Suprapubic skin (tissue), 4 donors: ENCODE data around the gene CLMP. TPM values are rescaled to one million over a fixed set of nuclear protein-coding genes. Genes with fewer than 3 reads are reported as not detected.

Experiments used
- DNase-seq, 2 donors: peaks; one replicate each; pipeline ENCODE4 v3.0.0-alpha.2; 2019; ENCODE audit warnings: low spot score in 2 of 2
- H3K27ac ChIP-seq: fragments of 200-600 bp; sonication (generic); one replicate; pipeline ENCODE4 v1.5.1; 2019
- H3K27me3 ChIP-seq: fragments of 200-600 bp; sonication (generic); one replicate; pipeline ENCODE4 v1.5.1; 2019
- H3K36me3 ChIP-seq: fragments of 200-600 bp; sonication (generic); one replicate; pipeline ENCODE4 v1.5.1; 2019
- H3K4me1 ChIP-seq: fragments of 200-600 bp; sonication (generic); one replicate; pipeline ENCODE4 v1.5.1; 2019
- H3K4me3 ChIP-seq: fragments of 200-600 bp; sonication (generic); one replicate; pipeline ENCODE4 v1.5.1; 2019; ENCODE audit warnings: mild to moderate bottlenecking
- H3K9me3 ChIP-seq: fragments of 200-600 bp; sonication (generic); one replicate; pipeline ENCODE4 v1.5.1; 2019
- CTCF ChIP-seq, 2 donors: fragments of 200-600 bp in 1 of 2; fragments of 450-650 bp in 1 of 2; sonication (generic) in 1 of 2; IDR thresholded peaks; one replicate each; pipeline ENCODE4 v1.5.1; 2016 to 2019; ENCODE audit warnings: antibody characterized with exemption in 2 of 2, mild to moderate bottlenecking in 1 of 2, moderate library complexity in 1 of 2
- EP300 ChIP-seq: sonication (generic); formaldehyde crosslinking; IDR thresholded peaks from one replicate; pipeline ENCODE4 v1.6.1; 2017; ENCODE audit warnings: antibody characterized with exemption
- POLR2A ChIP-seq, 2 donors: fragments of 450-650 bp; IDR thresholded peaks; one replicate each; pipeline ENCODE4 v1.6.1; 2017; ENCODE audit warnings: antibody characterized with exemption in 2 of 2, mild to moderate bottlenecking in 2 of 2, moderate library complexity in 2 of 2
- POLR2AphosphoS5 ChIP-seq, 3 donors: sonication (generic); formaldehyde crosslinking; IDR thresholded peaks; one replicate each; pipeline ENCODE4 v1.6.1; 2017; ENCODE audit warnings: antibody characterized with exemption in 3 of 3
- WGBS: methylation state at CpG from one replicate; pipeline ENCODE4 v1.1.5; 2018; 5-methylcytosine and 5-hydroxymethylcytosine counted together
- total RNA-seq, 4 donors: library from RNA; depleted of rRNA; stranded (reverse); fragments of >200 nt; gene quantifications; one replicate each; pipeline ENCODE4 v1.1.0, GENCODE V29; 2016

CLMP gene
- total RNA-seq, 4 donors from 2014 or later, result 17.5 to 26.9 (median 19.9) TPM

GRCh38 chr11:123180166-123180565, 14.9 kb downstream of the CLMP start:
- Histone ChIP-seq H3K4me1 (no peaks in the 10 kb centered on the region), H3K27ac (no peak overlapping the region), H3K9me3 (no peaks in the 10 kb centered on the region), H3K36me3 (no peaks in the 10 kb centered on the region), H3K4me3 (no peak overlapping the region), H3K27me3 (peaks cover 2% of the 10 kb centered on the region)
- 76% methylated on average over 5 of the region's 5 CpGs for WGBS
- no peak for DNase-seq
- TF ChIP-seq POLR2AphosphoS5 (IDR thresholded peaks at IDR 0.05) (no peak), CTCF (IDR thresholded peaks at IDR 0.05) (no peak), POLR2A (IDR thresholded peaks at IDR 0.05) (no peak), EP300 (no peak)

GRCh38 chr11:123179586-123179985, 15.5 kb downstream of the CLMP start:
- TF ChIP-seq POLR2AphosphoS5 (IDR thresholded peaks at IDR 0.05) (no peak), POLR2A (IDR thresholded peaks at IDR 0.05) (no peak), EP300 (no peak), CTCF (IDR thresholded peaks at IDR 0.05) (no peak)
- H3K9me3 ChIP-seq, result no peaks in the 10 kb centered on the region
- DNase-seq, result no peak
- H3K27me3 ChIP-seq, result no peaks in the 10 kb centered on the region
- no peaks in the 10 kb centered on the region for H3K36me3 ChIP-seq
- H3K27ac ChIP-seq, result no peak overlapping the region
- no peak overlapping the region for H3K4me3 ChIP-seq
- WGBS, result 51% methylated on average over 2 of the region's 2 CpGs
- H3K4me1 ChIP-seq, result peaks cover under 1% of the 10 kb centered on the region

- DNase-seq, result no peak
- Histone ChIP-seq H3K4me1 (peaks cover 15% of the 10 kb centered on the region), H3K27me3 (no peaks in the 10 kb centered on the region), H3K27ac (no peak overlapping the region), H3K36me3 (no peaks in the 10 kb centered on the region), H3K9me3 (no peaks in the 10 kb centered on the region), H3K4me3 (no peak overlapping the region)
- TF ChIP-seq POLR2AphosphoS5 (IDR thresholded peaks at IDR 0.05), result no peak
- TF ChIP-seq CTCF (IDR thresholded peaks at IDR 0.05), result no peak
- no peak for TF ChIP-seq POLR2A (IDR thresholded peaks at IDR 0.05)
- TF ChIP-seq EP300, result no peak
- WGBS, result 97% methylated on average over 1 of the region's 1 CpG
These were observed 16.9 kb downstream of the CLMP start for GRCh38 chr11:123178186-123178585.

- H3K4me1 ChIP-seq, result peaks cover 17% of the 10 kb centered on the region
- no peak overlapping the region for H3K4me3 ChIP-seq
- TF ChIP-seq CTCF (IDR thresholded peaks at IDR 0.05) (no peak), POLR2A (IDR thresholded peaks at IDR 0.05) (no peak), EP300 (no peak), POLR2AphosphoS5 (IDR thresholded peaks at IDR 0.05) (no peak)
- no peak for DNase-seq
- H3K27ac ChIP-seq, result no peak overlapping the region
- WGBS, result 85% methylated on average over 2 of the region's 2 CpGs
- no peaks in the 10 kb centered on the region for H3K27me3 ChIP-seq
- no peaks in the 10 kb centered on the region for H3K36me3 ChIP-seq
- H3K9me3 ChIP-seq, result no peaks in the 10 kb centered on the region
These were observed 18.3 kb downstream of the CLMP start for GRCh38 chr11:123176785-123177184.

- Histone ChIP-seq H3K27me3 (no peaks in the 10 kb centered on the region), H3K9me3 (no peaks in the 10 kb centered on the region), H3K4me3 (no peak overlapping the region), H3K36me3 (no peaks in the 10 kb centered on the region), H3K4me1 (peaks cover 17% of the 10 kb centered on the region), H3K27ac (peak overlapping the region; percentile 59)
- 40% methylated on average over 7 of the region's 7 CpGs for WGBS
- peak in 1 of 2 donors; percentile 84 for DNase-seq
- TF ChIP-seq POLR2AphosphoS5 (IDR thresholded peaks at IDR 0.05), result peak in 2 of 3 donors; percentile 82 to 95
- TF ChIP-seq POLR2A (IDR thresholded peaks at IDR 0.05), result no peak
These were observed 20.6 kb downstream of the CLMP start for GRCh38 chr11:123174196-123175183.
